ELR (cell line): ENCODE measurements around the gene WDTC1.

Experiments used
- DNase-seq: peaks from one replicate; pipeline ENCODE4 v3.0.0-alpha.2; 2015; ENCODE audit warnings: low read depth

Gene WDTC1

DNA sequence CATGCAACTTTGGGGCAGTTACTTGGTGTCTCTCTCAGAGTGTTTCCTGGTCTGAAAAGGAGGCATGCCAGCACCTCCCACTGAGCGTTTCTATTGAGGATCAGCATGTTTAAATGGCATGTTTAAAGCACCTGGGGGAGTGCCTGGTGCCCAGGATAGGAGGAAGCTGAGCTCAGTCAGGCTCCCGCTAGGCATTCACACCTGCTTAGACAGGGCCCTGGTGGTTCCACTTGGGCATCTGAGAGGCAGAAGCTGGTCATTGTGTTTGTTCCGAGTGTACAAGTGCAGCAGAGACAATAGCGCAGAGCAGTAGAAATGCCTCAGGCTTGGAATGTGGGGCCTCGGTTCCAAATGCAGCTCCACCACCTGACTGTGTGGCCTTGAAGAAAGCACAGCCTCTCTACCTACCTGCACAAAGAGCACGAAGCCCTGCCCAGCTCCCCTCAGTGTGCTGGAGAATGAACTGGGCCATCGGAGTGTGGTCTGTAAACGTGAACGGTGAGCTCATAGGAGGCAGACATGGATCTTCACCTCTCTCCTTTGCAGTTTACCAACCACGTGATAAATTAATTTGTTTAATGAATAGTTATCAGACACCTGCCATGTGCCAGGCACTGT, 67.3 kb downstream of the WDTC1 start:
- DNase-seq, result no peak

DNA sequence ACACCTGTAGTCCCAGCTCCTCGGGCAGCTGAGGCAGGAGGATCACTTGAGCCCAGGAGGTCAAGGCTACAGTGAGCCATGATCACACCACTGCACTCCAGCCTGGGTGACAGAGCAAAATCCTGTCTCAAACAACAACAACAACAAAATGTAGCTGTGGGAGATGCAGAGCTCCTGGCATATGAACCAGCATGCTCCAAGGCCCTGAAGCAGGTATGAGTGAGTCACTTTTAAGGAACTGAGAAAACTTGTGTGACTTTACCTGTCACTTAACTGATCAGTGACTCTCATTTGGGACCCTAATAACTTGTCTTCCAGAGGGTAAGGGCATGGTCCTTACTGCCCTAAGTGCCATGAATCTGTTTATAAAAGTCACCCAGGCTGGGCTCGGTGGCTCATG, 68.2 kb downstream of the WDTC1 start:
- no peak for DNase-seq

DNA sequence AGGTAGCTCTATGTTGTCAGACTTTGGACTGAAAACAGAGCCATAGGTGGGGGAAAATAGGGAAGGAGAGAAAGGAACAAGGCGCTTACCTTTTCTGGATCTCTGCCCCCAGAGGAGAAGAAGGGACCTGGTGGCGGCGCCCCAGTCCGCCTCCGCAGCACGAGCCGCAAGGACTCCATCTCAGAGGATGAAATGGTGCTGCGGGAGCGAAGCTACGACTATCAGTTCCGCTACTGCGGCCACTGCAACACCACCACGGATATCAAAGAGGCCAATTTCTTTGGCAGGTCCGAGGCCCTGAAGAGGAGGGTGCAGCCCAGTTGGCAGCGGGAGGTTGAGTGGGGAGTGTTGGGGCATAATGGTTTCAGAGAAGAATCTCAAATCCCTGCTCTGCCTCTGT, 69.1 kb downstream of the WDTC1 start:
- DNase-seq, result no peak

DNA sequence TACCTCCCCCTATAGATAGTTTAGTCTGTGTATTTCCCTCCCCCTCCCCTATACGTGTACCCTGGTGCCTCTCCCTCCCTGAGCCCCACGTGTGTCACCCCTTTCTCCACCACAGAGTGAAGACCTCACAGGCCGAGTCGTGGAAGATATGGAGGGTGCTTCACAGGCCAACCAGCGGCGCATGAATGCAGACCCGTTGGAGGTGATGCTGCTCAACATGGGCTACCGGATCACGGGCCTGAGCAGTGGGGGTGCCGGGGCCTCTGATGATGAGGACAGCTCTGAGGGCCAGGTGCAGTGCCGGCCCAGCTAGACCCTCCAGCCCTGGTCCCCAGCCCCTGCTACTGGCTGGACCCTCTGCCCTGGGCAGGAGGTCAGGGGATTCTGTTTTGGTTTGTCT, 71.6 kb downstream of the WDTC1 start:
- no peak for DNase-seq

DNA sequence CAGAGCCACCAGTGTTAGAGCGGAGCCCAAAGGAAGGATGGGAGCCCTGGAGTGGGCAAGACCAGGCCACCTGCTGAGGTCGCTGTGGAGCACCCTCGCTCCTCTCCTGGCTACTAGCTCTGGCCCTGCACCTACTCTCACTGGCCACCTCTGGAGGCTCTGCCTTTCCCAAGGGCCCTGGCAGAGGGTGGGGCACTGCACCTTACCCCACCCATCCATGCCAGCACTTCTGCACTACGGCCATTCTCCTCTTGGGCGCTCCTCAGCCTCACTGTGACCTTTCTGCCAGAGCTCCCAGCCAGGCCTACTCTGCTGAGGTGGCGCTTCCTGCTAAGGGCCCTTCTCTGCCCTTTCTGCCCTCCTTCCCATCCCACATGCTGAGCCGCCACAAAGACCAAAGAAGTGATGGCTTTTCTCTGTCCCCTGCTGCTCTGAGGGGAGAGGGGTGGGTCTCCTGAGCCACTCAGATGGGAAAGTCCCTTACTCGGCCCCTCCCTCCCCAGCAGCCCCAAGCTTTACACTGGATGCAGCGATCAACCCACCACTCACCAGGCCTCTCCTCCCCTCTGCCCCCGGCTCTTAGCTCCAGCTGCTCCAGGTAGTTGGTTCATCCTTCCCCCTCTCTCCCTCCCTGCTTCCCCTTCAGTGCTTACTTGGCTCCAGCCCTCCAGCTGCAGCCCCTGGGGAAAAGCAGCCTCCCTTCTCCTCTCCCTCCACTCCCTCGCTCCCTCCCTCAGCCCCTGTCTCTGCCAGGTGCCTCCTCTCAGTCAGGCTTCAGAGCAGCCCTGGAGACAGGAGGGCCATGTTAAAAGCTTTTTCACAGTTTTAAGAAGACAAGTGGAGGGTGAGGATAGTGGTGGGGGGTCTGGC, 72.7 kb downstream of the WDTC1 start:
- DNase-seq, result no peak

DNA sequence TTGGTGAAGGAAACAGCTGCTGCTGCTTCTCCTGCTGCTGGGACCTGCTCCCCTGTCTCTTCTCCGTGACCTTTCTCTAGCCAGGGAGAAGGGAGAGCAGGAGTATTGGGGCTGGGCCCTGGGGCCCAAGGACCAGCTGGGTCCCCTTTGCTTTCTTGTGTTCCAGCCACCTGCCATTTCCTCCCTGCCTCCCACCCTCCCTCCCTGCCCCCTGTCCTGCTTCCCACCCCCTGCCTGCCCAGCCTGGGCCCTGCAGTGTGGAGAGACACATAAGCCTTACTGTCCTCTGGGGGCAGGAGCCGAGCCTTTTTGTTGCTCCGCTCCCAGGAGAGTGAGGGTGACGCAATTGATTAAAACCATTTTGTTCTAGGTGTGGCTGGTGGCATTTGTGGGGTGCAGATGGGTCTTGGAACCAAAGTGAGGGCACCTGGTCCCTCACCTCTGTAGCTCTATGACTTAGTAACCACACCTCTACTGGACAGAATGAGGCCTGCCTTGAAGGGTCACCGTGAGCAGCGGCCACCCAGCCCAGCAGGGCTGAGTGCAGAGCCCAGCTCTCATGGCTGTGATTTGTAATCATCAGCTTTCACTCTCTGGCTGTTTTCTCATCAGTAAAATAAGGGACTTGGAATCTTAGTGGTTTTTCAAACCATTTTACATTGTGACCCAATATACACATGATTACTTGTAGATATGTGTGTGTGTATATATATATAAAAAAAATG, 73.6 kb downstream of the WDTC1 start:
- no peak for DNase-seq

DNA sequence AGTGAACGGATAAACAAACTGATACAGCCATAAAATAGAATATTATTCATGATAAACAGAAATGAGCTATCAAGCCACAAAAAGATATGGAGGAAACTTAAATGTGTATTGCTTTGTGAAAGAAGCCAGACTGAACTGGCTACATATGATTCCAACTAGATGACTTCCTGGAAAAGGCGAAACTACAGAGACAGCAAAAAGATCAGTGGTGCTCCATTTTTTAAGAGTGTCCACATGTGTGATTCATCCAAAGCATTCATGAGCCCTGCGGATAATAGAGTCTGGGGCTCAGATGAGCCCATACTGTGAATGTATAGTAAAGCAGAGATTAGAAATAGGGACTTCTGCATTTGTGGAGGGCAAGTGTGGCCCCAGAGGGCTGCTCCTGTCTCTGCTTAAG, 79.7 kb downstream of the WDTC1 start:
- no peak for DNase-seq

DNA sequence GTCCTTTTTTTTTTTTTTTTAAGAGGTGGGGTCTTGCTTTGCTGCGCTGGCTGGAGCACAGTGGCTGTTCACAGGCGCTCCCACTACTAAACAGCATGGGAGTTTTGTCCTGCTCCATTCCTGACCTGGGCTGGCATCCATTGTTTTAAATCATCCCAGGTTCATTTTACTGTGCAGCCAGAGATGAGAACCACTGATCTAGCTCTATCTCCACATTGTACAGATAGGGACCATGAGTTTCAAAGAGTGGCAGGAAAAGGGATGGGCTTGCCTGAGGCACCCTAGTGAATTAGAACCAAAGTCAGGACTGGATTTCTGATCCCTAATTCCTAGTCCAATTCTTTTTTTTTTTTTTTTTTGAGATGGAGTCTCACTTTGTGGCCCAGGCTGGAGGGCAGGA, 80.3 kb downstream of the WDTC1 start:
- DNase-seq, result no peak

DNA sequence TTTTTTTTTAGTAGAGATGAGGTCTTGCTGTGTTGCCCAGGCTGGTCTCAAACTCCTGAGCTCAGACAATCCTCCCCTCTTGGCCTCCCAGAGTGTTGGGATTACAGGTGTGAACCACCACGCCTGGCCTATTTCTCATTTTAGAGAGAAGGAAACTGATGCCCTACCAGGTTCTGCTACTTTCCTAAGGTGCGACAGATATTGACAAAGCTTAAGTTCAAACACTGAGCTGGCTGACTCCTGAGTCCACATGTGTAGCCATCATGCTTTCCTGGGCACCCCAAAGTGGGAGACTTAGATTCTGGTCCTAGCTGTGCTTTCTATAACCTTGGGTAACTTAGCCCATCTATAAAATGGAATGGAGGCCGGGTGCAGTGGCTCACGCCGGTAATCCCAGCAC, 82.4 kb downstream of the WDTC1 start:
- DNase-seq, result no peak

DNA sequence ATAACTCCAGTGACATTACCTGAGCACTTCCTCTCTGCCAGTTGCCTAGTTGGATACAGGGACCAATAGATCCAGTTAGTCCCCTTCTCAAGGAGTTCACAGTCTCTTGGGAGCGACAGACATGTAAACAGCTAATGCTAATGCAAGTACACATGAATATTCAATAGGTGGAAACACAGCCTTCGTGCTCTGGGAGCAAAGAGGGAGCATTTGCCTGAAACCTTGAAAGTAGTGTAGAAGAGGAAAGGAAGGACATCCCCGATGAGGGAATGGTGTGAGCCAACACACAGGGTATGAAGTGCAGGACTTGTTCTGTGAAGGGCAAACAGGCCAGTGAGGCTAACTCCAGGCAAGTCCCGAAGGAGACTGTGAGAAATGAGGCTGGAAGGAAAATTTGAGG, 83.7 kb downstream of the WDTC1 start:
- no peak for DNase-seq

DNA sequence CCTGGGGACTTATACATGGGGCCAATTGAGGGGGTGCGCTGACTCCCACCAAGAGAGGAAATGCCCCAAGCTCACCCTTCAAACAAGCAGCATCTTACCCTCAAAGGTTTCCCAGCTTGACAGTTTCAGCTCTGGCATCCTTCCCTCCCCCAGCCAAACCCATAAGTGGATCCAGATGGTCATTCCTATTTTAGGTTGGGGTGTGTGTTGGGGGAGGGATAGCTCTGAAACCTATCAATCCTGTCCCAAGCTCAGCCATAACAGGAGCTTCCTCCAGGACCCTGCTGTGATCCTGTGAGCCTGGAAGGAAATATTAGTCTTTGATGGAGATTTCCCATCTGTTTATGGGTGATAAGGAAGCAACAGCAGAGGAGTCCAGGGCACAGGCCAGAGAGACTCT, 84.2 kb downstream of the WDTC1 start:
- DNase-seq, result no peak

DNA sequence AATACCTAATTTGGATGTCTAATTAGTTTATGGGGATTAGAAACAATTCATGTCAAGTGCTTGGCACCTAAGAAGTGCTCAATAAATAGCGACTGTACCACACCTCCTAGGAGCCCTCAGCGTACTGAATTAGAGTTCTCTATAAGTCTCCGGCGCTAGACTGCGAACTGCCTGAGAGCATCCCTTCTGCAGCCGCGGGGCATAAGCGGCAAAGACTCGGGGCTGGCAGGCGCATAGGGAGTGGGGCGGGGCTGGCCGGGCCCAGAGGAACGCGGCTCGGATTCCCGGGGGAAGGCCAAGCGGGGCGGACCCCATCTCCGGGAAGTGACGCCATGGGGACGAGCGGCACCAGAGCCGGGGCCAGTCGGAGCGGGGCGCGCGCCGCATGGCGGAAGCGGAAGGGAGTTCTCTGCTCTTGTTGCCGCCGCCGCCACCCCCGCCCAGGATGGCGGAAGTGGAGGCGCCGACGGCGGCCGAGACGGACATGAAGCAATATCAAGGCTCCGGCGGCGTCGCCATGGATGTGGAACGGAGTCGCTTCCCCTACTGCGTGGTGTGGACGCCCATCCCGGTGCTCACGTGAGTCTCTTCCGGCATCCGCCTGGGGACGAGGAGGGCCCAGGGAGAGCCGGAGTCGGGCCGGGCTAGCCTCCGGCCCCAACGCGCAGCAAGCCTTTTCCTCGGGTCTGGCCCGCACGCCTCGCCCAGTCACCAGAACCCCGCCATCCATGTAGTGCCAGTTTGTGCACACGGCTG, 87.6 kb downstream of the WDTC1 start, which contains the start of gene TMEM222:
Gene TMEM222 (plus strand): TSS at position 351 of the 756 bp plus-strand sequence. CDS start 35 bp downstream, at position 386.
- peak; percentile 96 for DNase-seq

DNA sequence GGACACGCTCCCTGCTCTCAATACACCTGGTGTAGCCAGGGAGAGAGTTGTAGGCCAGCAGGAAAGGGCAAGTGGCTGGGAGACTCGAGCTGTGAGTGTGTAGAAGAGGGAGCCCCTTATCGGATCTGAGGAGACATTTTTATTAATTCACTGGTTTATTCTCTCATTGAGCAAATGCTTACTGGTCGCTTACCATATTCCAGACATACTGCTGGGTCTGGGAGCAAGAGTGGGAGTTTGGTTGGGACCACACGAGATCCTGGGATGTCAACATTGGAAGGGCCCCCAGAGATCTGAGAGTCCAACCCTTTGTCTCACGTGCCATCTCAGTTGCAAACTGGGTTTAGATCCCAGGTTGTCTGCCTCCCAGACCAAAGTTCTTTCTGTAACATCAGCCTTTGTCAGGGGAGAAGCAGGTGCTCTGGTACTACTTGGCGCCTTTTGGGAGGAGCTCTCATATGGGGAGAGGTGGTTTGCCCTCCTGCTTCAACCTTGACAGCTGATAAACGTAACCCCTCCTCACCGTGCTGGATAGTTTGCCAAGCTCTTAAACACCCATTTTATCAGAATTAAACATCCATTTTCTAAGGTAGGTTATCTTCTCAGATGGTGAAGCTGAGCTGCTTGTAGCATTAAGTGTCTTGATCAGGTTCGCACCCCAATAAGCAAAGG, 88.3 kb downstream of the WDTC1 start:
- DNase-seq, result no peak

DNA sequence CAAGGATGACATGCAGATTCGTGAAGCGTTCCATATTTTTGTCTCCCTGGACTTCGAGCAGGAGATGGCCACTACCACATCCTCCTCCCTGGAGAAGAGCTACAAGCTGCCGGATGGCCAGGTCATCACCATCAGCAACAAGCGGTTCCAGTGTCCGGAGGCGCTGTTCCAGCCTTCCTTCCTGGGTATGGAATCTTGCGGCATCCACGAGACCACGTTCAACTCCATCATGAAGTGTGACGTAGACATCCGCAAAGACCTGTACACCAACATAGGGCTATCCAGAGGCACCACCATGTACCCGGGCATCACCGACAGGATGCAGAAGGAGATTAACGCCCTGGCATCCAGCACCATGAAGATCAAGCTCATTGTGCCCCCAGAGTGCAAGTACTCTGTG, 90.9 kb downstream of the WDTC1 start:
- no peak for DNase-seq

DNA sequence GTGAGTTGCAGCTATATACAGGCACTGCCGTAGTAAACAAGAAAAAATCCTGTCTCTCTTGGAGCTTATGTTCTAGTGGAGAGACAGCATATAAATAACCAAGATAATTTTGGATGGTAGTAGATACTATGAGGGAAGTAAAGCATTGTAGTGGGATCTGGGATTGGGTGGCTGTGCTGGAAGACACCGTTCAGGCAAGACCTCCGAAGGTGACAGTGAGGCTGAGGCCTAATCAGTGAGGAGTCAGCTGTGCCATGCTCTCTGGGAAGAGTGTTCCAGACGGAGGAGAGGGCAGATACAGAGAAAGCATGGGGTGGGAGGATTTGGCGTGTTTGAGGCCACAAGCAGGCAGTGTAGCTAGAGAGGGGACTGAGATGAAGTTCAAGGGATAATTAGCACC, 93.5 kb downstream of the WDTC1 start:
- DNase-seq, result no peak

DNA sequence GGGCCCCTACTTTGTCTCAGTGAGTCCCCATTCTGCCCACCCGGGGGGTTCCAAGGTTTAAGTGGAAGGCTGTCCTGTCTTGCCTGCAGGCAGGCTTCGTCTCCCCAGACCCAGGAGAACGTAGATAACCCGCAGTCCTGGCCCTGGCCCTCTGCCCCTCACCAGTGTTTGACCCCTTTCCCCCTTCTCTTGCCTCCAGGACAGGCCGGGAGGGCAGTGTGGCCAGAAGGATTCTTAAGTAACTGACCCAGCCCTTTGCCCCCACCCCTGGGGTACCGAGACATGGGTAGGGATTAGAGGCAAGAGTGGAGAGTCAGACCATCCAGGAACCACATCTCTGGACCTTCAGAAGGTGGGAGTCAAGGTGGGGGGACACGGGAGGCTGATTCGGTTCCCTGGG, 96.4 kb downstream of the WDTC1 start:
- no peak for DNase-seq

DNA sequence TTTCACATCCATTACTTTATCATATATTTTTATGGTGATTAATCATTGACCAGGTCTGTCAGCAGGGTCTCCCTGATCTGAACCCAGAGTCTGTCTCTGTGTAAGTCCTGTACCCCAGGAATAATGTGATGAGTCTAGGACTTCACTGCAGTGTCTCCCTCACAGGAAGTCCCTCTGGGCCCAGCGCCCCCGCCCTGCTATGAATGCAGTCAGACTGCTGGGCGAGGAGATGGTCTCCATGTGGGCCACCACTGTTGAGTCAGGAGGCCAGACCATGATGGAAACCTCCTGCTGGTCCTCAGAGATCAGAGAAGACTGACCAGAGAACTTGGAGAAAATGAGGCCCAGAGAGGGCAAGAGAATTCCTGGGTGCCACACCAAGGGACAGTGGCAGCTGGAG, 97.0 kb downstream of the WDTC1 start:
- no peak for DNase-seq

DNA sequence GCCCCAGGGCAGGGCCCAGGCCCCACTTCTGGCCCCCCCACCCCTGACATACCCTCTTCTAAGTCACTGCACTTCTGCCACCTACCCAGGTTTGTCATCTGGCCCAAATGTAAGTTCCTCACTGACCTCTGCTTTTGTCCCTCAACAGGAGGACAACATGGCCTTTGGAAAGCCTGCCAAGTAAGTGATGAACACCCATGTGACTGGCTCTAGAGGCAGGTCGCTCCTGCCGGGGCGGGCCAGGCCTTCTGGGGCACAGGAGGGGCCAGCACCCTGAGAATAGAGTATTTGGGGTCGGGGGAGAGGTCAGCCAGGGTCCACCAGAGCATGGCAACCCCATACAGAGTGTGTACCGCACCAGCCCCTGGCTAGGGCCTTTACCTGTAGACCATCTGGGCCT, 97.5 kb downstream of the WDTC1 start:
- no peak for DNase-seq

DNA sequence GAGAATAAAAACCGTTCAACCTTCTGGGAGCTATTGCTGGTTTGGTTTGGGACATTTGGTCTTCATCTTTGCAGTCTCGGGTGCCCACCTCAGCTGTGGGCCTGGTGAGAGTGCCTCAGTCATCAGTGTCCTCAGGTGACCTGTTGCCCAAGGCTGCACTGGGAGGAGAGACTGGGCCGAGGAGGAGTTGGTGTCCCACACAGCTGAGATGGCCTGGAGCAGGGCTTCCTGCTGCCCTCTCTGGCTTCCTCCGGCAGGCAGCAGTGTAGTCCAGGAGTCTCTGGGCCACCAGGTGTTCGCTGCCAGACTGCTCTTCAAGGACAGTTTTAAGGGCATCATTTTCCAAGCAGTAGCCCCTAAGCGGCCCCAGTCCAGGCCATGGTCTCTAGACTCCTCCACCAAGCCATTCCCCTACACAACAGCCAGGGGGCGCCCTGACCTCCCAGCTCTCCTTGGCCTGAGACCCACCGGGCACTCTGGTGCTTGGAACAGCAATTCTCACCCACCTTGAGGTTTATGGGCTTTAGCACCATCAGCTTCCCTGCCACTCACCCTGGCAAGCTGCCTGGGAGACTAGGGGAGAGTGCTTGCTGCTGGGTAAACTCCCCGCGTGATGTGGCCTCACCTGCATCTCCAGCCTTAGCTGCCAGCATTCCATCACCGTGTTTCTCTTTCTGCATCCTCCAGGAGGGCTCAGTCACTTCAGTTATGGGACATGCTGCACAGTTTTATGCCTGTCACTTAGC, 98.3 kb downstream of the WDTC1 start:
- peak; percentile 55 for DNase-seq

DNA sequence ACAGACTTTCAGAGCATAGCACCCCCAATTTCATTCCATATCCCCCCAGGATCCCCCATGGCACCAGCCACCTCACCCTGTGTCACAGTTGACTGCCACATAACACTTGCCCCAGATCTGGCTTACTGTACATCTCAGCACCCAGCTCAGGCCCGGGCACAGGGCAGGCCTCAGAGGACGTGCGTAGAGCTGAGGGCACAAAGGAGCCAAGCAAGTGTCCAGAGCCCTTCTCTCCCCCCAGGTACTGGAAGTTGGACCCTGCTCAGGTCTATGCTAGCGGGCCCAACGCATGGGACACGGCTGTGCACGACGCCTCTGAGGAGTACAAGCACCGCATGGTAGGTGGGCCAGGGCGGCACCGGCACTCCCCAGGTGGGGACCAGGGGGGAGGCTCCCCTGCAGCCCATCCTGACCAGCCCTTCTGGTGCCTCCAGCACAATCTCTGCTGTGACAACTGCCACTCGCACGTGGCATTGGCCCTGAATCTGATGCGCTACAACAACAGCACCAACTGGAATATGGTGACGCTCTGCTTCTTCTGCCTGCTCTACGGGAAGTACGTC, 99.4 kb downstream of the WDTC1 start:
- no peak for DNase-seq
